ENCODE data around the gene ATP8B1. TPM values are rescaled to one million over a fixed set of nuclear protein-coding genes. Genes with fewer than 3 reads are reported as not detected.

The ATP8B1 gene
- total and polyA plus RNA-seq, 9 of the 15 experiments (the other 6 are each of a cell fraction or from before 2014, with no cell fraction given): 0.01 to 0.22 (median 0.03) TPM; not detected in 3

GRCh38 chr18:57843386-57843785 is 40.3 kb upstream of the ATP8B1 start (continued):
- TF ChIP-seq, protein P1, sequence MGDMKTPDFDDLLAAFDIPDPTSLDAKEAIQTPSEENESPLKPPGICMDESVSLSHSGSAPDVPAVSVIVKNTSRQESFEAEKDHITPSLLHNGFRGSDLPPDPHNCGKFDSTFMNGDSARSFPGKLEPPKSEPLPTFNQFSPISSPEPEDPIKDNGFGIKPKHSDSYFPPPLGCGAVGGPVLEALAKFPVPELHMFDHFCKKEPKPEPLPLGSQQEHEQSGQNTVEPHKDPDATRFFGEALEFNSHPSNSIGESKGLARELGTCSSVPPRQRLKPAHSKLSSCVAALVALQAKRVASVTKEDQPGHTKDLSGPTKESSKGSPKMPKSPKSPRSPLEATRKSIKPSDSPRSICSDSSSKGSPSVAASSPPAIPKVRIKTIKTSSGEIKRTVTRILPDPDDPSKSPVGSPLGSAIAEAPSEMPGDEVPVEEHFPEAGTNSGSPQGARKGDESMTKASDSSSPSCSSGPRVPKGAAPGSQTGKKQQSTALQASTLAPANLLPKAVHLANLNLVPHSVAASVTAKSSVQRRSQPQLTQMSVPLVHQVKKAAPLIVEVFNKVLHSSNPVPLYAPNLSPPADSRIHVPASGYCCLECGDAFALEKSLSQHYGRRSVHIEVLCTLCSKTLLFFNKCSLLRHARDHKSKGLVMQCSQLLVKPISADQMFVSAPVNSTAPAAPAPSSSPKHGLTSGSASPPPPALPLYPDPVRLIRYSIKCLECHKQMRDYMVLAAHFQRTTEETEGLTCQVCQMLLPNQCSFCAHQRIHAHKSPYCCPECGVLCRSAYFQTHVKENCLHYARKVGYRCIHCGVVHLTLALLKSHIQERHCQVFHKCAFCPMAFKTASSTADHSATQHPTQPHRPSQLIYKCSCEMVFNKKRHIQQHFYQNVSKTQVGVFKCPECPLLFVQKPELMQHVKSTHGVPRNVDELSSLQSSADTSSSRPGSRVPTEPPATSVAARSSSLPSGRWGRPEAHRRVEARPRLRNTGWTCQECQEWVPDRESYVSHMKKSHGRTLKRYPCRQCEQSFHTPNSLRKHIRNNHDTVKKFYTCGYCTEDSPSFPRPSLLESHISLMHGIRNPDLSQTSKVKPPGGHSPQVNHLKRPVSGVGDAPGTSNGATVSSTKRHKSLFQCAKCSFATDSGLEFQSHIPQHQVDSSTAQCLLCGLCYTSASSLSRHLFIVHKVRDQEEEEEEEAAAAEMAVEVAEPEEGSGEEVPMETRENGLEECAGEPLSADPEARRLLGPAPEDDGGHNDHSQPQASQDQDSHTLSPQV (IDR thresholded peaks at IDR 0.05): no peak
- no peak for TF ChIP-seq HDAC2 (IDR thresholded peaks at IDR 0.05)

DNA sequence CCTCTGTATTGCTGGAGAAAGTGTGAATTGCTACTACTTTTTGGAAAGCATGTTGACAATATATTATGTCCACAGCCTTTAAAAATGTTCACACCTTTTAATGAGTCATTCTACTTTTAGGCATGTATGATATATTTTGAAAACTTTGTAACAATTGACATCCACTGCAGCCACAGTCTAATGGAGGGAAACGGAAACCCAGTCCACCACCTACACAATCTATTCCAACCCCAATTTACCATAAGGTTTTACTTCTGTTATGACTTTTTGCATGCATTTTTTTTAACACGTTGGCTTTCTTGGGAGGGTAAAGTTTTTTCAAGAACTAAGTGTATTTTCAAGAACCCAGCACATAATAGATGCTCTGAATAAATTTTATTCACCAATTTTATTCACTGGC is 38.5 kb upstream of the ATP8B1 start:
- Histone ChIP-seq H3K36me3 (ENCODE audit: control insufficient read depth, insufficient read depth, low read length) (no peaks in the 10 kb centered on the region), H2AFZ (ENCODE audit: low read depth, low read length) (no peak overlapping the region), H3K27me3 (ENCODE audit: control insufficient read depth in 2 of 2, insufficient read depth in 2 of 2, low read length in 2 of 2) (no peaks in the 10 kb centered on the region), H3K79me2 (ENCODE audit: control insufficient read depth, insufficient read depth, low read length) (no peaks in the 10 kb centered on the region), H3K4me3 (no peak overlapping the region), H4K20me1 (replicated peaks; ENCODE audit: control insufficient read depth, insufficient read depth, low read length) (no peaks in the 10 kb centered on the region), H3K9me3 (replicated peaks; ENCODE audit: control insufficient read depth, insufficient read depth, low read depth, low read length) (no peaks in the 10 kb centered on the region), H3K4me2 (ENCODE audit: insufficient read depth, low read length) (no peak overlapping the region), H3K9me1 (ENCODE audit: control insufficient read depth, insufficient read depth, low read length) (no peaks in the 10 kb centered on the region), H3K4me1 (replicated peaks in 1 of 2; ENCODE audit: control insufficient read depth in 2 of 2, insufficient read depth in 2 of 2, low read length in 2 of 2) (peaks cover 3 to 8% of the 10 kb centered on the region in 2 experiments; a peak in 4 of 5 replicates), H3K27ac (ENCODE audit: extremely low read depth, low read depth, low read length) (no peak overlapping the region), H3K9ac (ENCODE audit: insufficient read depth in 1 of 2, low read depth in 2 of 2, low read length in 2 of 2) (no peak overlapping the region)
- WGBS (ENCODE audit: insufficient coverage, low coverage, missing lambda C conversion rate): 42% methylated on average over 2 of the region's 2 CpGs
- no peak for FAIRE-seq
- no peak for ATAC-seq
- CTCF ChIA-PET (ENCODE audit: low intra/inter-chr PET ratio): no interaction called here
- BruUV-seq (replicated peaks): no TSS peak
- POLR2A ChIA-PET: no interaction called here
- intact Hi-C loops (cut with micrococcal nuclease) (no loop called here), in situ Hi-C loops (cut with MboI) (no loop called here)
- DNase-seq (ENCODE audit: extremely low read depth in 1 of 4, low spot score in 3 of 4): no peak
- TF ChIP-seq, protein P2, sequence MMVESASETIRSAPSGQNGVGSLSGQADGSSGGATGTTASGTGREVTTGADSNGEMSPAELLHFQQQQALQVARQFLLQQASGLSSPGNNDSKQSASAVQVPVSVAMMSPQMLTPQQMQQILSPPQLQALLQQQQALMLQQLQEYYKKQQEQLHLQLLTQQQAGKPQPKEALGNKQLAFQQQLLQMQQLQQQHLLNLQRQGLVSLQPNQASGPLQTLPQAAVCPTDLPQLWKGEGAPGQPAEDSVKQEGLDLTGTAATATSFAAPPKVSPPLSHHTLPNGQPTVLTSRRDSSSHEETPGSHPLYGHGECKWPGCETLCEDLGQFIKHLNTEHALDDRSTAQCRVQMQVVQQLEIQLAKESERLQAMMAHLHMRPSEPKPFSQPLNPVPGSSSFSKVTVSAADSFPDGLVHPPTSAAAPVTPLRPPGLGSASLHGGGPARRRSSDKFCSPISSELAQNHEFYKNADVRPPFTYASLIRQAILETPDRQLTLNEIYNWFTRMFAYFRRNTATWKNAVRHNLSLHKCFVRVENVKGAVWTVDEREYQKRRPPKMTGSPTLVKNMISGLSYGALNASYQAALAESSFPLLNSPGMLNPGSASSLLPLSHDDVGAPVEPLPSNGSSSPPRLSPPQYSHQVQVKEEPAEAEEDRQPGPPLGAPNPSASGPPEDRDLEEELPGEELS (CRISPR knock-in tag; IDR thresholded peaks at IDR 0.05; ENCODE audit: borderline replicate concordance): no peak
- TF ChIP-seq, protein P3, sequence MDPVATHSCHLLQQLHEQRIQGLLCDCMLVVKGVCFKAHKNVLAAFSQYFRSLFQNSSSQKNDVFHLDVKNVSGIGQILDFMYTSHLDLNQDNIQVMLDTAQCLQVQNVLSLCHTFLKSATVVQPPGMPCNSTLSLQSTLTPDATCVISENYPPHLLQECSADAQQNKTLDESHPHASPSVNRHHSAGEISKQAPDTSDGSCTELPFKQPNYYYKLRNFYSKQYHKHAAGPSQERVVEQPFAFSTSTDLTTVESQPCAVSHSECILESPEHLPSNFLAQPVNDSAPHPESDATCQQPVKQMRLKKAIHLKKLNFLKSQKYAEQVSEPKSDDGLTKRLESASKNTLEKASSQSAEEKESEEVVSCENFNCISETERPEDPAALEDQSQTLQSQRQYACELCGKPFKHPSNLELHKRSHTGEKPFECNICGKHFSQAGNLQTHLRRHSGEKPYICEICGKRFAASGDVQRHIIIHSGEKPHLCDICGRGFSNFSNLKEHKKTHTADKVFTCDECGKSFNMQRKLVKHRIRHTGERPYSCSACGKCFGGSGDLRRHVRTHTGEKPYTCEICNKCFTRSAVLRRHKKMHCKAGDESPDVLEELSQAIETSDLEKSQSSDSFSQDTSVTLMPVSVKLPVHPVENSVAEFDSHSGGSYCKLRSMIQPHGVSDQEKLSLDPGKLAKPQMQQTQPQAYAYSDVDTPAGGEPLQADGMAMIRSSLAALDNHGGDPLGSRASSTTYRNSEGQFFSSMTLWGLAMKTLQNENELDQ (CRISPR knock-in tag; IDR thresholded peaks at IDR 0.05; ENCODE audit: borderline replicate concordance): no peak
- TF ChIP-seq MTA1 (IDR thresholded peaks at IDR 0.05; ENCODE audit: borderline replicate concordance): no peak
- TF ChIP-seq, protein P4, sequence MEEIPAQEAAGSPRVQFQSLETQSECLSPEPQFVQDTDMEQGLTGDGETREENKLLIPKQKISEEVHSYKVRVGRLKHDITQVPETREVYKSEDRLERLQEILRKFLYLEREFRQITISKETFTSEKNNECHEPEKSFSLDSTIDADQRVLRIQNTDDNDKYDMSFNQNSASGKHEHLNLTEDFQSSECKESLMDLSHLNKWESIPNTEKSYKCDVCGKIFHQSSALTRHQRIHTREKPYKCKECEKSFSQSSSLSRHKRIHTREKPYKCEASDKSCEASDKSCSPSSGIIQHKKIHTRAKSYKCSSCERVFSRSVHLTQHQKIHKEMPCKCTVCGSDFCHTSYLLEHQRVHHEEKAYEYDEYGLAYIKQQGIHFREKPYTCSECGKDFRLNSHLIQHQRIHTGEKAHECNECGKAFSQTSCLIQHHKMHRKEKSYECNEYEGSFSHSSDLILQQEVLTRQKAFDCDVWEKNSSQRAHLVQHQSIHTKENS (CRISPR knock-in tag; IDR thresholded peaks at IDR 0.05): no peak
- TF ChIP-seq TARDBP (IDR thresholded peaks at IDR 0.05): no peak
- TF ChIP-seq IFI16 (CRISPR knock-in tag; IDR thresholded peaks at IDR 0.05): no peak
- TF ChIP-seq ILF3 (IDR thresholded peaks at IDR 0.05; ENCODE audit: borderline replicate concordance): no peak
- TF ChIP-seq PML (IDR thresholded peaks at IDR 0.05; ENCODE audit: low read length): no peak
- no peak for TF ChIP-seq TEAD2 (tag; IDR thresholded peaks at IDR 0.05)
- no peak for TF ChIP-seq HNRNPL (IDR thresholded peaks at IDR 0.05; ENCODE audit: low read depth, low read length)
